Measurements from ENCODE around the gene ARFGAP3.

The ARFGAP3 gene

DNA sequence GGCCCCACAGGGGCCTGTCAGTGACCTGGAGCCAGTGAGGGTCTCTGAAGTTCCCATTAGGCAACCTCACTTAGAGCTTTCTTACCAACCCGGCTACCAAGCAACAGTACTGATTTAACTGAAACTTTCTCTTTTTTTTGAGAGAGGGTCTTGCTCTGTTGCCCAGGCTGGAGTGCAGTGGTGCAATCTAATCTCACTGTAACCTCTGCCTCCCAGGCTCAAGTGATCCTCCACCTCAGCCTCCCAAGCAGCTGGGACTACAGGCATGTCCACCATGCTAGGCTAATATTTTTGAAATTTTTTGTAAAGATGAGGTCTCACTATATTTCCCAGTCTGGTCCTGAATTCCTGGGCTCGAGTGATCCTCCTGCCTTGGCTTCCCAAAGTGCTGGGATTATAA, 42.5 kb downstream of the ARFGAP3 start:
- DNase-seq: no peak

DNA sequence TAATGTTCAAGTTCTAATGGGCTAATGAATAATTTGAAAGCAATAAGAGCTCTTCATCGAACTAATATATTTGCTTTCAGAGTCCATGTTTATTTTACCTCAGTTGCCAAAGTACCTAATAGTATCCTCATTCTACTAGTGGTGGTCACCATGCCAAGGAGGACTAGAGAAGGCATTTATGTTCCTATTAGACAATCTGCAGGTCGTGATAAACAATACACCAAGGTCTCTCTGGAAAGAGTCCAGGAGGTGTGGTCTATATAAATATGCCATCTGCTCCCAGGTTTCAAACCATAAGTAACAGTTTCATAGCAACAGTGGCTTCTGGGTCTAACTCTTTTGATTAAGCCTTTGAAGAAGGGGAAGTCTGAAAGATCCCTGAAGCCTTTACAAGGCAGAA, 42.9 kb downstream of the ARFGAP3 start:
- peak; percentile 80 for DNase-seq

GRCh38 chr22:42813501-42813900, 43.6 kb downstream of the ARFGAP3 start:
- DNase-seq: no peak

DNA sequence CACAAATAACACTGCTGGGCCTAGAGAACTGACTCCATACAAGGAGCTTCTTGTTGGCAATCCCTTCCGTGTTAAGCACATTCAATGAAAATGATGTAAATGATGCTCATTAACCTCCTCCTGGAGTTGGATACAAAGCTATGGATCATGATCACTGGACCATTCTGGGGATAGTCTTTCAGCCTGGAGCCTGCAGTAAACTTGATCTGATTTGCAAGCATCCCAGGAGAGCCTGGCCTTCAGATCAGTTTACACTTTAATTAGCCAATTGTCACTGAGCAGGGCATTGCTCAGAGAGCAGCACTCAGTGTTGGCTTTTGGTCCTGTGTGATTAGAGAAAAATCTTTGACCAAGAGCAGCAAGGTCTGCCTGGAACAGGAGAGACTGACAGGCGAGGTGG, 45.6 kb downstream of the ARFGAP3 start:
- peak; percentile 12 for DNase-seq

GRCh38 chr22:42808521-42808920, 48.6 kb downstream of the ARFGAP3 start:
- no peak for DNase-seq

DNA sequence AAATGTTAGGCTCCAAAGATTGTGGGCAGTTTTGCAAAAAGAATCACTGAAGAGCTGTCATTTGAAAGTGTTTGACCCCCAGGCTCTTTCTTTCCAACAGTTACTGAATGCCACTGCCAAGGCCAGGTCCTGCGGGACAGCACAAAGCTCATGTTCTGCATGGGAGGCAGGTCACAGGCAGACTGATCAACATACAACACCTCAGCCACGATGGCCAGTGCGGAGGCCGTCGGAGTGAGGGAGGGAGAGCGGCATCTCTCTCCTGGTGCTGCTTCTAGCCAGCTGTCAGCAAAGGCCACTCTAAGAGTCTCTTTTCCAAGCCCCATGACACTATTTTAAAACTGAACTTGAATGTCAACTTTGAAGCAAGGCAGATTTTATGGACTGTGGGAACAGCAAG, 49.9 kb downstream of the ARFGAP3 start:
- no peak for DNase-seq

- no peak for DNase-seq
Measured at GRCh38 chr22:42805998-42806830, 50.9 kb downstream of the ARFGAP3 start.

- DNase-seq: no peak
Measured at GRCh38 chr22:42805016-42805997, 51.8 kb downstream of the ARFGAP3 start.

GRCh38 chr22:42803389-42803788, 53.7 kb downstream of the ARFGAP3 start:
- peak; percentile 75 for DNase-seq

DNA sequence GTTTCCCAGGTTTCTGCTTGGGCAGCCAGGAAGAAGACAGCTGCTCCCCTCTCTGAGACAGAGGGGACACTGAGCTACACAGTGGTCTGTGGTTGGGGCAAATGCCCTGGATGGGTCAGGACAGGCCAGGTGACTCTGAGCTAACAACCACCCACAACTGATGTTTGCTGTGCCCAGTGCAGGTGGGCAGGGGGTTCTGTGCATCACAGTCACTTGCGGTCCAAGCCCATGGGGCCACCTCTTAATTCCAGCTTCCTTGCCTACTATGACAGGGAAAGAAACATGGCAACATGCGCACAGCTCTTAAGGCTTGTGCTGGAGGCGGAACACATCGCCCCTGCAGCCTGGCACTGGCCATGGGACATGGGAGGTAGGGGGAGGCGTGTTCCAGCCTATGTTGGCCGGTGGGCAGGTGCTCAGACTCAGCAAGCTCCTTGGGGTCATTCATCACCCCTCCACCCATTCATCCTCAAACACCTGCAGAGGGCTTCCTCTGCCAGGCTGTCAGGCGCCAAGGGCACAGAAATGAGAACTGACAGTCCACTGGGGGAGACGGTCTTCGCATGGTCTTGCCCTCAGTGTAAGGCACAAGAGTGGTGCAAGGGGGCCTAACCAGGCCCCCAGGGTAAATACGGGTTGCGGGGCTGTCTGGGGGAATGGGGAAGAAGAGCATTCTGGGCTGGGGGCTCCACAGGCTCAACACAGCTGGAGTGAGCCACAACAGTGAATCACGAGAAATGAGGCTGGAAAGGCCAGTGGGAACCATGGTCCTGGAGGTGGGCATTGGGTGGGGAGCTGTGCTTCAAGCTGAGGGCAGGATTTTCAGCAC, 55.6 kb downstream of the ARFGAP3 start:
- DNase-seq: no peak

GRCh38 chr22:42800451-42801251, 56.4 kb downstream of the ARFGAP3 start:
- peak; percentile 50 for DNase-seq

DNA sequence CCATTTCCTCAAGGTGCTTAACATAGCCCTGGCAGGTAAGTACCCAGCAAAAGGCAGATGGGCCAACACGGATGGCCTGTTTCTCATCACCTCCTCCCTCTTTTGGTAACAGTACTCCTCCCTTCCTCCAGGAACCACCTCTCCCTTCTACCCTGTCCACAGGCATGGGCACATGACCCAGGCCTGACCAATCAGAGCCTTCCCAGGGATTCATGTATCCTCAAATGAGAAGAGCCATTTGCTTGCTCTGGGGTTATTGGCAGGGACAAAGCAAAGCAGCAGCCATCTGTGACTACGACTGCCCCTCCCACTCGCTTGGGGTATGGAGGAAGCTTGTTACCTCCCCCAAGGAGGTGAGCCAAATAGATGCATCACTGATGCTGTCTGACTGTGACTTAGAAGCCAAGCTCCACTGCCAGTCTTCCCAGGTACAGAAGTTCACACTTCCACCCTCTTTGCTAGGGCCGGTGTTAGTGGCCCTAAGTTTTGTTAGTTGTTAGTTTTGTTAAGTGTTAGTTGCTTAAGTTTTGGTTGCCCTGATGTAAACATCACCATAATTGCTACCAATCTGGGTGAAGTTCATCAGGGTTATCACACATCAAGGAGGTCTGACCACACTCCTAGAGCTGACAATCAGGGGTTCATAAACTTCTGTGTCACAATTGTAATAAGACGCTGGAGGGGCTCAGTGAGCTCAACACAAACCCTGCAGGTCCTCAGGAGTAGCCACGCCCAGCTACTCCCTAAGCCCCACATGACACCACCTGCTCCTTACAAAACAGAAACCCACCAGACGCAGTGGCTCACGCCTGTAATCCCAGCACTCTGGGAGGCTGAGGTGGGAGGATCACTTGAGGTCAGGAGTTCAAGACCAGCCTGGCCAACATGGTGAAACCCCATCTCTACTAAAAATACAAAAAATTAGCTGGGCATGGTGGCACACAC, 57.3 kb downstream of the ARFGAP3 start:
- DNase-seq: no peak

GRCh38 chr22:42799061-42799460, 58.0 kb downstream of the ARFGAP3 start:
- DNase-seq: no peak

GRCh38 chr22:42797011-42797410, 60.1 kb downstream of the ARFGAP3 start:
- DNase-seq: no peak

DNA sequence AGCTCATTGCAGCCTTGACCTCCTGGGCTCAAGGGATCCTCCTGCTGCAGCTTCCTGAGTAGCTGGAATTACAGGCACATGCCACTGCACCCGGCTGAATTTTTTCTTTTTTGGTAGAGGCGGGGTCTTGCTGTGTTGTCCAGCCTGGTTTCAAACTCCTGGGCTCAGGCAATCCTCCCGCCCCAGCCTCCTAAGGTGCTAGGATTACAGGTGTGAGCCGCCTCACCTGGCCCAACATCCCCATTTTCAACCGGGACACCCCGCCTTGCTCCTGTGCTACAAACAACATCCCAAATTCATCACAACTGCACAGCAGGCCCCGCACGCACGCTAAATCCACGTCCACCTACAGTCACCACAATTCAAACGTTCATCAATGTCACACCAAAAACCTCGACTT, 61.0 kb downstream of the ARFGAP3 start:
- DNase-seq: no peak

- no peak for DNase-seq
Measured at GRCh38 chr22:42794551-42795510, 62.2 kb downstream of the ARFGAP3 start.

DNA sequence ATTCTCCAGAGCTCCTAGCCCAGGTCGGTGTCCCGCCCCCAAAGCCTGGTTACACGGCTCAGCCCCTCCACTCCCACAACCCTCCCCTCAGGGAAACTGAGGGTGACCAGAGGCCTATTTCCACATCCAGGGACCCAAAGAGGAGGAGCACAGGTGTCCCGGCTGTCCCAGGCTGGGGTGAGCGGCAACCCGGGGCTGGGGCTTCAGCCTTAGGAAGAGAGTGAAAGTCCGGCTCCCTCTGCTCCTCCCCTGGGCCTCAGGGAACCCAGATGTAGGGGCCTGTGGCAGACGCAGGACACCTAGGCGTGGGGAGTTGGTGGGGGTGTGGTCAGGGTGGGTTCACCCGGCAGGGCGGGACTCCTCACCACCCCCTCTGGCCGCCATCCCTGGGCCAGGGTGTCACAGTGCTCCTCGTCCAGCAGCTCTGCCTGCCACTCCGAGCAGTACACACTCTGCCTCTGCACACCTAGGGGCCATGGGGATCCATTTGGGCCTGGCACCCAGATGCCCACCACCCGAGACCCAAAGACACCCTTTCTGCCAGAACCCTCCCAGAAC, 63.1 kb downstream of the ARFGAP3 start:
- DNase-seq: no peak

DNA sequence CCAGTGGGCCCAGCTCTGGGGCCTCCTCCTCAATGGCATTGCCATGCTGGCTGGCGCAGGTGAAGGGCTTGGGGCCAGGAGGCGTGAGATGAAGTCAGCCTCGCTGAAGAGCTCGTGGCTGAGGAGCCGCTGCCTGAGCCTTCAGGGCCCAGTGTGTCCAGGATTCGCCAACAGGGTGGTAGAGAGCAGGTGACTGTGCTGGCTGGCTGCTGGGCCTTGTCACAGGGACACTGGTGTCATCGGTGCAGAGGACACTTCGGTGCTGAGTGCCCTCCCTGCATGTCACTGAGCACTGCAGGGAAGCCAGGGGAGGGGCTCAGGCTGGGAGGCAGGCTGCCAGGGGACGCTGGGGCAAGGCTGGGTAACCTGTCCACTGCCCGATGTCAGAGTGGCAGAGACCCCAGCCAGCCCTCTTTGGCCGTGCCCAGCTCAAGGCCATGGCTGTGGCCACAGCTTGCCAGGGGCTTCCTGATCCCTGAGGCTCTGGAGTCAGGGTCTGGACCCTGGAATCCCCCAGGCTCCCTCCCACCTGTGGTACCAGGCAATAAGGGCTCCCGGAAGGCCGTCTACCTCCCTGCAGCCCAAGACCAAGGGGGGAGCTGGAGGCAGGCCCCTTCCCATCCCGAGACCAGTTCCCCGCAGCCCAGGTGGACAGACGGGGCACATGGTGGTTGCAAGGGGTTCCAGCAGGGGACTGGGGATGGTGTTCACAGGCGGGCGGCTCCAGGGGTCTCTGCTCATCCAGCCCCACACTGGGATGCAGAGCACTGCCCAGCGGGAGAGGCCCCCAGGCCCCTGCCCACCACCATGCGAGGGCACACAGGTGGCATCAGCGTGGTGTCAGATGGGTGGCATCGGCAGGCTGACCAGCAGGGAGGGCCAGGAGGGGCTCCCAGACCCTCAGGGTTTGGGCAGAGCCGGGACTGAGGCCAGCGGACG, 63.9 kb downstream of the ARFGAP3 start:
- no peak for DNase-seq

All from NCI-H1092 (cell line).